ENCODE measurements around the gene PDE10A.

PDE10A gene

GRCh38 chr6:165390475-165390874 lies 272.6 kb downstream of the PDE10A start:
- no peak for TF ChIP-seq GATA2 (IDR thresholded peaks at IDR 0.05; ENCODE audit: low read depth, low read length)
- no peak for TF ChIP-seq GATA3 (IDR thresholded peaks at IDR 0.05; ENCODE audit: low read depth, low read length)

- no peak for TF ChIP-seq GATA3 (IDR thresholded peaks at IDR 0.05; ENCODE audit: low read depth, low read length)
- TF ChIP-seq GATA2 (IDR thresholded peaks at IDR 0.05; ENCODE audit: low read depth, low read length): no peak
Measured at GRCh38 chr6:165389534-165389933, 273.5 kb downstream of the PDE10A start.

- TF ChIP-seq GATA3 (IDR thresholded peaks at IDR 0.05; ENCODE audit: low read depth, low read length) (no peak), GATA2 (IDR thresholded peaks at IDR 0.05; ENCODE audit: low read depth, low read length) (no peak)
Measured at GRCh38 chr6:165383323-165383722, 279.7 kb downstream of the PDE10A start.

GRCh38 chr6:165376100-165376499 lies 286.9 kb downstream of the PDE10A start:
- TF ChIP-seq GATA2 (IDR thresholded peaks at IDR 0.05; ENCODE audit: low read depth, low read length) (no peak), GATA3 (IDR thresholded peaks at IDR 0.05; ENCODE audit: low read depth, low read length) (no peak)

GRCh38 chr6:165365371-165365770 lies 297.7 kb downstream of the PDE10A start:
- TF ChIP-seq GATA3 (IDR thresholded peaks at IDR 0.05; ENCODE audit: low read depth, low read length): no peak
- TF ChIP-seq GATA2 (IDR thresholded peaks at IDR 0.05; ENCODE audit: low read depth, low read length): no peak

GRCh38 chr6:165345700-165346099 lies 317.3 kb downstream of the PDE10A start:
- TF ChIP-seq GATA2 (IDR thresholded peaks at IDR 0.05; ENCODE audit: low read depth, low read length): no peak
- no peak for TF ChIP-seq GATA3 (IDR thresholded peaks at IDR 0.05; ENCODE audit: low read depth, low read length)

GRCh38 chr6:165340532-165340931 lies 322.5 kb downstream of the PDE10A start:
- TF ChIP-seq GATA3 (IDR thresholded peaks at IDR 0.05; ENCODE audit: low read depth, low read length): no peak
- TF ChIP-seq GATA2 (IDR thresholded peaks at IDR 0.05; ENCODE audit: low read depth, low read length): no peak

- TF ChIP-seq GATA3 (IDR thresholded peaks at IDR 0.05; ENCODE audit: low read depth, low read length) (no peak), GATA2 (IDR thresholded peaks at IDR 0.05; ENCODE audit: low read depth, low read length) (no peak)
Measured at GRCh38 chr6:165325609-165326008, 337.4 kb downstream of the PDE10A start.

- TF ChIP-seq GATA2 (IDR thresholded peaks at IDR 0.05; ENCODE audit: low read depth, low read length) (no peak), GATA3 (IDR thresholded peaks at IDR 0.05; ENCODE audit: low read depth, low read length) (no peak)
Measured at GRCh38 chr6:165321555-165322145, 341.4 kb downstream of the PDE10A start.

GRCh38 chr6:165321150-165321549 lies 341.9 kb downstream of the PDE10A start:
- no peak for TF ChIP-seq GATA2 (IDR thresholded peaks at IDR 0.05; ENCODE audit: low read depth, low read length)
- no peak for TF ChIP-seq GATA3 (IDR thresholded peaks at IDR 0.05; ENCODE audit: low read depth, low read length)

GRCh38 chr6:165317723-165318122 lies 345.3 kb downstream of the PDE10A start:
- no peak for TF ChIP-seq GATA3 (IDR thresholded peaks at IDR 0.05; ENCODE audit: low read depth, low read length)
- TF ChIP-seq GATA2 (IDR thresholded peaks at IDR 0.05; ENCODE audit: low read depth, low read length): no peak

- TF ChIP-seq GATA3 (IDR thresholded peaks at IDR 0.05; ENCODE audit: low read depth, low read length) (no peak), GATA2 (IDR thresholded peaks at IDR 0.05; ENCODE audit: low read depth, low read length) (no peak)
Measured at GRCh38 chr6:165308926-165309731, 353.9 kb downstream of the PDE10A start, which contains the start of gene C6orf118. Gene C6orf118, minus strand, starts transcription at chr6:165309605. Its CDS starts 19 bp downstream, at chr6:165309586.

- TF ChIP-seq GATA2 (IDR thresholded peaks at IDR 0.05; ENCODE audit: low read depth, low read length) (no peak), GATA3 (IDR thresholded peaks at IDR 0.05; ENCODE audit: low read depth, low read length) (no peak)
Measured at GRCh38 chr6:165306955-165307354, 356.1 kb downstream of the PDE10A start.

- no peak for TF ChIP-seq GATA2 (IDR thresholded peaks at IDR 0.05; ENCODE audit: low read depth, low read length)
Measured at GRCh38 chr6:165301372-165302246, 361.4 kb downstream of the PDE10A start.

All from SH-SY5Y (cell line).